Amniotic stem cell (primary cell): Measurements from ENCODE around the gene BTBD19.
A peak's percentile ranks its signal among the peaks of the same experiment; 100 is the strongest.
"Not testable (repeated sequence)": the region's sequence is repeated elsewhere in the genome, so short reads cannot be mapped to it uniquely, and the experiment has no call there.

Experiments
- DNase-seq: peaks from one replicate; lab custom pipeline; 2025; lab: John Stamatoyannopoulos, UW

The BTBD19 gene

GRCh38 chr1:44828003-44828651 is 19.8 kb downstream of the BTBD19 start:
- DNase-seq = no peak

GRCh38 chr1:44828841-44829440 is 20.6 kb downstream of the BTBD19 start:
- DNase-seq = no peak

- DNase-seq = no peak
These were observed 21.4 kb downstream of the BTBD19 start for GRCh38 chr1:44829506-44830384.

GRCh38 chr1:44830900-44831304 is 22.6 kb downstream of the BTBD19 start:
- no peak for DNase-seq

- no peak for DNase-seq
These were observed 23.2 kb downstream of the BTBD19 start for GRCh38 chr1:44831516-44831915.

GRCh38 chr1:44832056-44832705 is 23.9 kb downstream of the BTBD19 start:
- DNase-seq = no peak

GRCh38 chr1:44834328-44834727 is 26.0 kb downstream of the BTBD19 start:
- no peak for DNase-seq

- peak; percentile 82 for DNase-seq
These were observed 27.7 kb downstream of the BTBD19 start for GRCh38 chr1:44835738-44836675.

GRCh38 chr1:44838294-44838693 is 30.0 kb downstream of the BTBD19 start:
- not testable (repeated sequence) for DNase-seq

GRCh38 chr1:44839576-44839975 is 31.3 kb downstream of the BTBD19 start:
- DNase-seq = no peak

- DNase-seq = no peak
These were observed 34.2 kb downstream of the BTBD19 start for GRCh38 chr1:44842486-44842861.

GRCh38 chr1:44842862-44843655 is 34.7 kb downstream of the BTBD19 start, which contains the start of gene PTCH2:
Gene PTCH2, minus strand, starts transcription at chr1:44843253. Its CDS starts 321 bp downstream, at chr1:44842932.
- peak; percentile 8 for DNase-seq

GRCh38 chr1:44846985-44847384 is 38.7 kb downstream of the BTBD19 start:
- no peak for DNase-seq

GRCh38 chr1:44847845-44848244 is 39.5 kb downstream of the BTBD19 start:
- no peak for DNase-seq

- DNase-seq = no peak
These were observed 40.3 kb downstream of the BTBD19 start for GRCh38 chr1:44848456-44849181.

- no peak for DNase-seq
These were observed 41.3 kb downstream of the BTBD19 start for GRCh38 chr1:44849575-44850132.

GRCh38 chr1:44851308-44851707 is 43.0 kb downstream of the BTBD19 start:
- no peak for DNase-seq

- no peak for DNase-seq
These were observed 44.9 kb downstream of the BTBD19 start for GRCh38 chr1:44853201-44853600.

GRCh38 chr1:44854970-44855369 is 46.6 kb downstream of the BTBD19 start:
- DNase-seq = no peak
